DOHH2 (cell line): ENCODE results near the gene OR8B8.

ENCODE experiments used
- CTCF ChIP-seq: fragments of 200-600 bp; sonication (generic); IDR thresholded peaks from one replicate; pipeline ENCODE4 v1.5.1; 2014; ENCODE audit warnings: antibody characterized with exemption, mild to moderate bottlenecking, low read depth, low read length; ENCODE audit not compliant: poor library complexity, severe bottlenecking
- EZH2phosphoT487 ChIP-seq: fragments of 200-600 bp; sonication (generic); IDR thresholded peaks from 2 replicates; pipeline ENCODE4 v1.6.1; 2017; ENCODE audit warnings: borderline replicate concordance, mild to moderate bottlenecking, antibody characterized with exemption, low read length, moderate library complexity, mixed read lengths

- TF ChIP-seq CTCF: no peak
- TF ChIP-seq EZH2phosphoT487: no peak
Measured at GRCh38 chr11:124470561-124471227, 25.2 kb upstream of the OR8B8 start.
